Activated CD8-positive, alpha-beta memory T cell treated with anti-CD3 and anti-CD28 coated beads for 36 hours (primary cell): ENCODE data around the gene ELMOD1. TPM values are rescaled to one million over a fixed set of nuclear protein-coding genes. Genes with fewer than 3 reads are reported as not detected.

Experiments
- CTCF ChIA-PET: fragments of 350-600 bp; sonication (Branson Sonifier 250); formaldehyde crosslinking; loops from one replicate; lab custom pipeline; 2021; ENCODE audit warnings: antibody characterized with exemption; lab: Charles Lee
- POLR2A ChIA-PET: fragments of 350-600 bp; sonication (Branson Sonifier 250); formaldehyde crosslinking; loops from one replicate; lab custom pipeline; 2021; ENCODE audit warnings: antibody characterized with exemption; lab: Charles Lee
- total RNA-seq, 2 experiments: library from RNA; stranded (reverse); gene quantifications; one replicate each; pipeline ENCODE4 v1.2.3, GENCODE V29; 2021

Gene ELMOD1
- total RNA-seq, 2 experiments from 2014 or later, result 0.13 TPM; not detected in 1

- ChIA-PET POLR2A (no interaction called here), CTCF (no interaction called here)
These were observed 21.5 kb downstream of the ELMOD1 start for GRCh38 chr11:107612445-107612844.

DNA sequence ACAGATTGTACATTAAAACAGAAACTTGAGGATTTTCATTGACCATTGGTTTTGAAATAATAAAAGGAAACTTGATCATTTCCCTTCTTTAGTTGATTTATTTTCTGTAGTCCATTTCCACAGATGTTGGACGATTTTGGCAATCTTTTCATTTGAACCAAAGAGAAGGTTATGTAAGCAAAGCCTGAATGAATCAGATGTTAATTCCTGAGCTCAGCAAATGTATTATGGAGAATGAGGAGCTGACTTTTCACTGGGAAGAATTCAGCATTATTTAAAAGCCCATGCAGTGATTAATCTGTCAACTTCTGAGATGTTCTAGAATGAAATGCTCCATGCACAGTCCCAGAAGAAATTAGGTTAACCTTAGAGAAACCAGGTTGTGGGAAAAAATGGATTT, 29.0 kb downstream of the ELMOD1 start:
- CTCF ChIA-PET, result no interaction called here
- POLR2A ChIA-PET, result no interaction called here

DNA sequence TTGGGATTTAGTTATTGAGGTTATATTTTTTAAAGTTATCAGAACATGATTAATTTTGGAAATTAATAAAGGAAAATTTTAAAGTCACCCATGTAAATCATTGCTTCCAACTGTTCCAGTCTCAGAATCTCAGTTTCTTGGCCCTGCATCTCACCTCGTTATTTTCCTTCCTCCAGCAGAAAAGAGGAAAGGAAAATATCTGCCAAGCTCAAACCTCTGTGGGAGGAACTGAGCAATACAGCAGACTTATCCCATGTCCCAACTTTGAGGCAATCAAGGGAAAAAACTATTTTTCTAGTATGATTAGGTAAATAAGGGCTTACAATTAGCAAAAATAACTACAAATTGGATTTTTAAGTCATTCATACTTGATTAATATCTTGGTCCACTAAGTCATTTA, 30.1 kb downstream of the ELMOD1 start:
- POLR2A ChIA-PET, result no interaction called here
- CTCF ChIA-PET, result no interaction called here

- POLR2A ChIA-PET, result no interaction called here
- CTCF ChIA-PET, result no interaction called here
These were observed 32.2 kb downstream of the ELMOD1 start for GRCh38 chr11:107623183-107623582.

DNA sequence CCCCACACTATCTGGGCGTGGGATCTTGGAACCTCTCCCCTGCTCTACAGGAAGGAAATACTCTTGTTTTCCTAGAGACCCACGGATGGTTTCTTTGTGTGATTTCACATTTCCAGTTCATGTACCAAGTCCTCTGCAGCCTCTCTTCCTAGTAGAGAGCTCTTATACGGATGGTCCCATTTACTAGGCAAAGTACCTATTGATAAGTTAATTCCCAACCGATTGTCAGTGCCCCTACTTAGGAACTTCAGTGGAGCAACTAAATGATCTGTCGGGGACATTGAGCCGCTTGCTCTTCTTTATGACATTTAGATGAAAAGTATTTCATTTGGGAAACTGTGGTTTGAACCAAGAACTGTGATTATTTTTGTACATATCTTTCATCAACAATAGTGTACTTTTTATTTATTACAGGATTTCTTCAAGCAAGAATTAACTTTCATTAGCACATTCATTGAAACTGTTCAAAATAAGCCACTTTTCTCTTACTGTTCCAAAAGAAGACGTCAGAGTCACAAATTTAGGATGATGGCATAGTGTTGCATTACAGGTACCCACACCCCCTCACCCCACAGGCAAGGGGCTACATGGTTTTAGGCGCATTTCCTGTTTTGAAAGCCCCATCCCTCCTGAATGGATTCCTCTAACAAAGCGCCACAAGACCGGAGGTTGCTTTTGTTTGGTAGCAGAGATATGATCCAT, 34.2 kb downstream of the ELMOD1 start:
- ChIA-PET CTCF (no interaction called here), POLR2A (no interaction called here)

GRCh38 chr11:107625685-107625989, 34.7 kb downstream of the ELMOD1 start:
- ChIA-PET POLR2A (no interaction called here), CTCF (no interaction called here)

DNA sequence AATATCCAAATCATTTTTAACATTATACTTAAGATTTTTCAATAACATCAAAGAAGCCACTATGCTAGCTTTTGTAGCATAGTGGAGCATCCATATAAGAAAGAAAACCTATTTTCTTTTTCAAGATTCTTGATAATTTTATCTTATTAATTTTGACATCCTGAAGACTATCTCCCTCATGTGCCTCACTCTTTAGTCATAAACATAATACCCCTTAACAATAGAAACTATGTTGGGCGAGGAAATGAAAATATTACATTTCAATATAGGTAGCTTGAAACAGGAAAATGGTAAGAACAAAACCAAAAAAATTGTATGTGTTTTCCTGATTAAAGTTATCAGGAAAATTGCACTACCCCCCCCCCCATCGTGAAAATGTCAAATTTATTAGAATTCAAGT, 40.1 kb downstream of the ELMOD1 start:
- POLR2A ChIA-PET, result no interaction called here
- CTCF ChIA-PET, result no interaction called here

DNA sequence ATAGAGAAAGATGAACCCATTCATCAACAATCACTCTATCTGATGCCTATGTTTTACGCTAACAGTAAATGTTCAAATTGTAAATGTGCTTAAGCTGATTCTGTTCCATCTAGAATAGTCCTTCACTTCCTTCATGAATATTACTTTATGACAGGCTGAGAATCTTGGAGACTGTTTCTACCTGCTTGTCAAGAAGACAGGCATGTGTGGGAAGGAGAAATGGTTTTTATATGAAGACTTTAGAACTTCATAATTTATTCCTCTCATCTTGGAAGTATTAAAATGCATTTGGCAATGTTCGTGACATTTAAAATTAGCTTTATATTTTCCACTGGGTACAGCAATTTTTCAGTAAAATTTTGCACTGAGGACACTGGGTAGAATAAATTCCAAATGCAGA, 41.0 kb downstream of the ELMOD1 start:
- ChIA-PET CTCF (no interaction called here), POLR2A (no interaction called here)

GRCh38 chr11:107646783-107647182, 55.8 kb downstream of the ELMOD1 start:
- CTCF ChIA-PET, result interaction anchor here (0.7 kb wide), 1 partner anchor 76 kb away, joined by 3 read pairs; no protein-coding TSS in a partner anchor
- POLR2A ChIA-PET, result no interaction called here

GRCh38 chr11:107648242-107648641, 57.3 kb downstream of the ELMOD1 start:
- ChIA-PET CTCF (no interaction called here), POLR2A (no interaction called here)

GRCh38 chr11:107651672-107652071, 60.7 kb downstream of the ELMOD1 start:
- ChIA-PET CTCF (no interaction called here), POLR2A (no interaction called here)

GRCh38 chr11:107653076-107653475, 62.1 kb downstream of the ELMOD1 start:
- ChIA-PET CTCF (no interaction called here), POLR2A (no interaction called here)

- ChIA-PET CTCF (no interaction called here), POLR2A (no interaction called here)
These were observed 64.7 kb downstream of the ELMOD1 start for GRCh38 chr11:107655602-107656001.

GRCh38 chr11:107659310-107659709, 68.4 kb downstream of the ELMOD1 start:
- ChIA-PET CTCF (no interaction called here), POLR2A (no interaction called here)

- POLR2A ChIA-PET, result no interaction called here
These were observed 69.1 kb downstream of the ELMOD1 start for GRCh38 chr11:107660066-107660465.

GRCh38 chr11:107661656-107662055, 70.7 kb downstream of the ELMOD1 start:
- POLR2A ChIA-PET, result interaction anchor here (0.8 kb wide), 1 partner anchor 236 kb away, joined by 3 read pairs; no protein-coding TSS in a partner anchor
- CTCF ChIA-PET, result no interaction called here

More at GRCh38 chr11:107660066-107660465, 69.1 kb downstream of the ELMOD1 start:
- CTCF ChIA-PET, result no interaction called here

DNA sequence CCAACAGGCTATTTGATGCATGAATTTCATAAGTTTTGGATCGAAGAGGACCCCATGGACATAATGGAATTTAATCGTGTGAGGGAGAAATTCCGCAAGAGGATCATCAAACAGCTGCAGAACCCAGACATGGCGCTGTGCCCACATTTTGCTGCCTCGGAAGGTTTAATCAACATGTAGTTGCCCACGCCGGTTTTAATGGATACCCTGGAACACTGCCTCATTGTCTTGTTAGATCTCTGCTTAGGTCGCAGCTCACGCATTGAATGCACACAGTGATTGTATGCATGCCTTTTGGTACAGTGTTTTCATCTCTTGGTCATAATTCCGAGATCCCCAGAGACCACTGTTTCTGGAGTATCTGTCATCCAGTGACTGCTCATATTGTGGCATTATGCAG, 74.1 kb downstream of the ELMOD1 start:
- CTCF ChIA-PET, result no interaction called here
- POLR2A ChIA-PET, result no interaction called here

GRCh38 chr11:107666911-107667613, 76.1 kb downstream of the ELMOD1 start:
- CTCF ChIA-PET, result no interaction called here
- POLR2A ChIA-PET, result no interaction called here

DNA sequence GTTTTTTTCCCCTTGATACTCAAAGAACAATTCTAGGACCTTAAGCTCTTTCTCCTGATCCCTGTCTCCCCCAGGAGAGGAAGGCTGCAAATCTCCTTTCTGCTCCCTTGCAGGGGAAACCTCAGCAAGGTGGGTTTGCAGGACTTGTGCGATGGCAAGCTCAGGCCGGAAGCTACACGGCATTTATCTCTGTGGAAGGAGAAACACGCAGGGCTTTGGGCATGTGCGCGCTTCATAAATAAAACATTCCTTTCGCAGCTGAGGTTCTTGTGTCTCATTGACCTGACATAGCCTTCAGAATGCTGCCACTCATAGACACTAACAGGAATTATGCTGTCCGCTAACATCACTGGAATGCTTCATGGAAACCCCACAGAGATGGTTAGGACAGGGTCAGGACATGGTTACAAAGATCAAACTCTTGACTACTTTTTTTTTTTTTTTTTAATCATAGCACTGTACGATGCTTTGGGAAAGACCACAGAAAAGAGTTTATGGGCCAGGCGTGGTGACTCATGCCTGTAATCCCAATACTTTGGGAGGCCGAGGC, 78.3 kb downstream of the ELMOD1 start:
- ChIA-PET CTCF (no interaction called here), POLR2A (no interaction called here)

- ChIA-PET CTCF (interaction anchor here (0.7 kb wide), 1 partner anchor 106 kb away, joined by 3 read pairs; no protein-coding TSS in a partner anchor), POLR2A (interaction anchor here (0.7 kb wide), 1 partner anchor 672 kb away, joined by 4 read pairs; no protein-coding TSS in a partner anchor)
These were observed 79.1 kb downstream of the ELMOD1 start for GRCh38 chr11:107669893-107670601.
